ENCODE data around the gene LRRK1.

The LRRK1 gene

DNA sequence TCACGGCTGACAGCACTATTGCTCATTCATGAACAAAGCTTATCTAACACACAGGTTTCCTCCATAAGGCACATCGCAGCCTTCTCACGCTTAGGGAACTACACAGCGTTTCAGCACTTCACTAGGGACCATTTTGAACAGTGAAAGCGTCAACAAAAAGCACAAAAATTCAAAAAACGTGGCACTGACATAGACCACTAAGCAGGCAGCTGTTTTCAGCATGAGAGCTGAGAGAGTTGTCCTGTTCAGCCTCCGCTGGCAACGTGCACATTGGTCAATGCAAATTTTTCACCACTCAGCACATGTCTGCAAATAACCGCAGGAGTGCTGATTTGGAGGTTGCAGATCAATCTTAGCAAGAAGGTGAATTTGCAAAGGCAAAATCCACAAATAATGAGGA lies 109.2 kb downstream of the LRRK1 start:
- Histone ChIP-seq H2AK5ac (ENCODE audit: low read depth, low read length) (no peak overlapping the region), H3K9me3 (replicated peaks in 1 of 2; ENCODE audit: control insufficient read depth in 2 of 2, insufficient read depth in 1 of 2, low read depth in 1 of 2, low read length in 2 of 2) (no peaks in the 10 kb centered on the region), H3K18ac (ENCODE audit: low read length) (no peak overlapping the region), H2BK120ac (ENCODE audit: low read depth, low read length) (no peak overlapping the region), H4K91ac (ENCODE audit: low read depth, low read length, poor library complexity) (no peak overlapping the region), H3K9ac (ENCODE audit: low read depth, low read length, poor library complexity) (no peak overlapping the region), H2BK15ac (ENCODE audit: low read length) (no peak overlapping the region), H3K36me3 (replicated peaks in 1 of 2; ENCODE audit: control insufficient read depth in 2 of 2, insufficient read depth in 2 of 2, low read length in 2 of 2) (no peaks in the 10 kb centered on the region), H2AFZ (ENCODE audit: low read length) (no peak overlapping the region), H3K23ac (ENCODE audit: low read depth, low read length, poor library complexity) (no peak overlapping the region), H2BK12ac (ENCODE audit: low read length) (no peak overlapping the region), H3K14ac (ENCODE audit: low read length) (no peak overlapping the region), H3K4me3 (ENCODE audit: low read length in 2 of 2) (no peak overlapping the region), H3K4me1 (ENCODE audit: control insufficient read depth in 2 of 2, insufficient read depth in 1 of 2, low read depth in 1 of 2, low read length in 2 of 2) (peaks cover 2 to 15% of the 10 kb centered on the region in 2 donors), H3K79me1 (ENCODE audit: low read depth, low read length) (no peaks in the 10 kb centered on the region), H3K4ac (ENCODE audit: low read length) (no peak overlapping the region), H3K4me2 (ENCODE audit: insufficient read depth, low read length, poor library complexity, severe bottlenecking) (no peak overlapping the region), H2BK5ac (ENCODE audit: low read length) (no peak overlapping the region), H3K27me3 (ENCODE audit: control insufficient read depth in 3 of 3, insufficient read depth in 3 of 3, low read depth in 1 of 3, low read length in 3 of 3) (no peaks in the 10 kb centered on the region), H4K8ac (ENCODE audit: low read depth, low read length) (no peak overlapping the region), H3K27ac (replicated peaks; ENCODE audit: low read length) (no peak overlapping the region)
- WGBS, 2 donors (ENCODE audit: extremely low coverage in 2 of 2, insufficient read length in 2 of 2, insufficient replicate concordance in 1 of 2), result no CpG with 5 or more reads among the region's 9 CpGs
- no peak for DNase-seq (ENCODE audit: low spot score)

DNA sequence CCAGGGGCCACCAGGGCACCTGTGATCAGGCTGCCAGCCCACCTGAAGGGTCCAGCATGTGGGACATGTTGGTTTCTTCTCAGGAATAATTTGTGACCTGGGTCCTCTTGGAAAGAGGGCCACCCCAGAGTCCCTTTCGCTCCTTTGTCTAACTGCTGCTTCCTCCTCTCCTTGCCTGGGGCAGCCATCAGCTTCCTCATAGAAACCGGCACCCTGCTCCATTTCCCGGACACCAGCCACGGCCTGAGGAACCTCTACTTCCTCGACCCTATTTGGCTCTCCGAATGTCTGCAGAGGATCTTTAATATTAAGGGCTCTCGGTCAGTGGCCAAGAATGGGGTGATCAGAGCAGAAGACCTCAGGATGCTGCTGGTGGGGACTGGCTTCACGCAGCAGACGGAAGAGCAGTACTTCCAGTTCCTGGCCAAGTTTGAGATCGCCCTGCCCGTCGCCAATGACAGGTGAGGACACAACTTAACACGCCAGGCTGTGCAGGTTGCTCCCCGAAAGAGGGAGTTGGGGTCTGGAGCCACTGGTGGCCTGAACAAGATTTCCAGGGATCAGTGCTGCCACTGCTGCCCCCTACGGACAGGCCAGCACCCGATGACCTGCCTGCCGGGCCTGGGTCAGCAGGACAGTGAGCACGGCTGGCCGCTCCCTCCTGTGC lies 109.7 kb downstream of the LRRK1 start:
- DNase-seq (ENCODE audit: low spot score), result no peak
- H3K23ac ChIP-seq (ENCODE audit: low read depth, low read length, poor library complexity), result no peak overlapping the region
- no peaks in the 10 kb centered on the region for H3K79me1 ChIP-seq (ENCODE audit: low read depth, low read length)
- no peak overlapping the region for H2BK120ac ChIP-seq (ENCODE audit: low read depth, low read length)
- H3K4ac ChIP-seq (ENCODE audit: low read length), result no peak overlapping the region
- H2BK5ac ChIP-seq (ENCODE audit: low read length), result no peak overlapping the region
- no peaks in the 10 kb centered on the region for H3K9me3 ChIP-seq (replicated peaks in 1 of 2; ENCODE audit: control insufficient read depth in 2 of 2, insufficient read depth in 1 of 2, low read depth in 1 of 2, low read length in 2 of 2)
- no peaks in the 10 kb centered on the region for H3K27me3 ChIP-seq (ENCODE audit: control insufficient read depth in 3 of 3, insufficient read depth in 3 of 3, low read depth in 1 of 3, low read length in 3 of 3)
- H4K8ac ChIP-seq (ENCODE audit: low read depth, low read length), result no peak overlapping the region
- no peak overlapping the region for H3K18ac ChIP-seq (ENCODE audit: low read length)
- no peak overlapping the region for H2AK5ac ChIP-seq (ENCODE audit: low read depth, low read length)
- H3K4me2 ChIP-seq (ENCODE audit: insufficient read depth, low read length, poor library complexity, severe bottlenecking), result no peak overlapping the region
- no peak overlapping the region for H3K14ac ChIP-seq (ENCODE audit: low read length)
- H2BK15ac ChIP-seq (ENCODE audit: low read length), result no peak overlapping the region
- no peak overlapping the region for H2AFZ ChIP-seq (ENCODE audit: low read length)
- H3K4me3 ChIP-seq (ENCODE audit: low read length in 2 of 2), result no peak overlapping the region
- H3K36me3 ChIP-seq (replicated peaks in 1 of 2; ENCODE audit: control insufficient read depth in 2 of 2, insufficient read depth in 2 of 2, low read length in 2 of 2), result no peaks in the 10 kb centered on the region
- H4K91ac ChIP-seq (ENCODE audit: low read depth, low read length, poor library complexity), result no peak overlapping the region
- peaks cover 2 to 10% of the 10 kb centered on the region in 2 donors for H3K4me1 ChIP-seq (ENCODE audit: control insufficient read depth in 2 of 2, insufficient read depth in 1 of 2, low read depth in 1 of 2, low read length in 2 of 2)
- no peak overlapping the region for H3K27ac ChIP-seq (replicated peaks; ENCODE audit: low read length)
- no peak overlapping the region for H3K9ac ChIP-seq (ENCODE audit: low read depth, low read length, poor library complexity)
- WGBS, 2 donors (ENCODE audit: extremely low coverage in 2 of 2, insufficient read length in 2 of 2, insufficient replicate concordance in 1 of 2), result no CpG with 5 or more reads among the region's 19 CpGs
- no peak overlapping the region for H2BK12ac ChIP-seq (ENCODE audit: low read length)

DNA sequence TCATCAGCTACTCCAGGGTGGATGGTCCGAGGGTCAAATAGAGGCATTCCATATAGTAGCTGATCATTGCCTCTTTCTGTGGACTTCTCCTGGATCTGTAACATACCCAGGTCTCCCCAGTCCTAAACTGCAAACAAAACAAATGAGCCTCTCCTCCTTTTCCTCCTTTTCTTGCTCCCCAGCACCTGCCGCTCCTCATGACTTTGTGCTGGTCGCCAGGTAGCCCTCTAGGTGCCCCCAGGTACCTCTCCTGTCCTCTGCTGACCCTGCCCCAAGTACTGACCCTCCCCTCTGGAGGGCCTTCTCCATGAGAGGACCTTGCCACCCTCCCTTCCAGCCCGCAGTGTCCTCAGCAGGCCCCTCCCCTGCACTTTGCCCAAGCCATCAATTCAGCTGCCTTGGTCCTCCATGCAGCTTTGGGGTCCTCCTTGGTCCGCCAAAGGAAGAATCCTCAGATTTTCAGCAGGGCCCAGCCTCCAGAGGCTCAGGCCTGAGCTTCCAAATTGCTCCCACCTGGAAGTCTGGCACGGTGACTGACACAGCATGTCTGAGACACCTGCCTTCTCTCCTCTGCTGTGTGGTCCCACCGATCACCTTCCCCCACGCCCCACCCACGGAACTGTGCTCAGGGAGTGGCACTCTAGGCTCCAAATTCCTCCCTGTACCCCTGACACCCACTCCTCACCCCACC lies 111.0 kb downstream of the LRRK1 start:
- Histone ChIP-seq H3K79me1 (ENCODE audit: low read depth, low read length) (no peaks in the 10 kb centered on the region), H3K4ac (ENCODE audit: low read length) (no peak overlapping the region), H3K27me3 (ENCODE audit: control insufficient read depth in 3 of 3, insufficient read depth in 3 of 3, low read depth in 1 of 3, low read length in 3 of 3) (no peaks in the 10 kb centered on the region), H3K23ac (ENCODE audit: low read depth, low read length, poor library complexity) (no peak overlapping the region), H2AK5ac (ENCODE audit: low read depth, low read length) (no peak overlapping the region), H4K91ac (ENCODE audit: low read depth, low read length, poor library complexity) (no peak overlapping the region), H3K4me3 (ENCODE audit: low read length in 2 of 2) (no peak overlapping the region), H3K4me2 (ENCODE audit: insufficient read depth, low read length, poor library complexity, severe bottlenecking) (no peak overlapping the region), H3K18ac (ENCODE audit: low read length) (no peak overlapping the region), H3K9me3 (replicated peaks in 1 of 2; ENCODE audit: control insufficient read depth in 2 of 2, insufficient read depth in 1 of 2, low read depth in 1 of 2, low read length in 2 of 2) (peaks cover 0 to 4% of the 10 kb centered on the region in 2 donors), H3K27ac (replicated peaks; ENCODE audit: low read length) (no peak overlapping the region), H3K14ac (ENCODE audit: low read length) (no peak overlapping the region), H2BK120ac (ENCODE audit: low read depth, low read length) (peak overlapping the region; percentile 76), H2BK12ac (ENCODE audit: low read length) (no peak overlapping the region), H2BK15ac (ENCODE audit: low read length) (no peak overlapping the region), H4K8ac (ENCODE audit: low read depth, low read length) (no peak overlapping the region), H3K36me3 (replicated peaks in 1 of 2; ENCODE audit: control insufficient read depth in 2 of 2, insufficient read depth in 2 of 2, low read length in 2 of 2) (no peaks in the 10 kb centered on the region), H2AFZ (ENCODE audit: low read length) (no peak overlapping the region), H2BK5ac (ENCODE audit: low read length) (no peak overlapping the region), H3K9ac (ENCODE audit: low read depth, low read length, poor library complexity) (no peak overlapping the region), H3K4me1 (ENCODE audit: control insufficient read depth in 2 of 2, insufficient read depth in 1 of 2, low read depth in 1 of 2, low read length in 2 of 2) (peaks cover 2 to 6% of the 10 kb centered on the region in 2 donors)
- DNase-seq (ENCODE audit: low spot score), result no peak
- no CpG with 5 or more reads among the region's 9 CpGs for WGBS, 2 donors (ENCODE audit: extremely low coverage in 2 of 2, insufficient read length in 2 of 2, insufficient replicate concordance in 1 of 2)

DNA sequence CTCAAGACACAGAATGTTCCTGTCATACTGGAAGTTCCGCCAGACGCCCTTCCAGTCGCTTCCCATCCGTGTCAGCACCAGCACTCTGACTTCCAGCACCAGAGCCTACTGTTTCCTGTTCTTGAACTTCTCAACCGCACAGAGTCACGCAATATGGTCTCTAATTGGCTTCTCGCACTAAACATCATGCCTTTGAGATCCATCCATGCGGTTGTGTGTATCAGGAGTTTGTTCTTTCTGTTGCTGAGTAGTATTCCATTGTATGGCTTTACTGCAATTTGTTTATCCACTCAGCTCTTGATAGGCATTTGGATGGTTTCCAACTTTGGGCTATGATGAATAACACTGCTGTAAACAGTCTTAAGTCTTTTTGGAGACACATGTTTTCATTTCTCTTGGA lies 112.1 kb downstream of the LRRK1 start:
- Histone ChIP-seq H2BK15ac (ENCODE audit: low read length) (no peak overlapping the region), H3K27ac (replicated peaks; ENCODE audit: low read length) (no peak overlapping the region), H3K4me1 (ENCODE audit: control insufficient read depth in 2 of 2, insufficient read depth in 1 of 2, low read depth in 1 of 2, low read length in 2 of 2) (peaks cover 2 to 6% of the 10 kb centered on the region in 2 donors), H4K91ac (ENCODE audit: low read depth, low read length, poor library complexity) (no peak overlapping the region), H3K4me3 (ENCODE audit: low read length in 2 of 2) (no peak overlapping the region), H2BK5ac (ENCODE audit: low read length) (no peak overlapping the region), H2BK120ac (ENCODE audit: low read depth, low read length) (no peak overlapping the region), H3K9me3 (replicated peaks in 1 of 2; ENCODE audit: control insufficient read depth in 2 of 2, insufficient read depth in 1 of 2, low read depth in 1 of 2, low read length in 2 of 2) (peaks cover 0 to 8% of the 10 kb centered on the region in 2 donors), H3K14ac (ENCODE audit: low read length) (no peak overlapping the region), H4K8ac (ENCODE audit: low read depth, low read length) (no peak overlapping the region), H2AFZ (ENCODE audit: low read length) (no peak overlapping the region), H3K4ac (ENCODE audit: low read length) (no peak overlapping the region), H3K4me2 (ENCODE audit: insufficient read depth, low read length, poor library complexity, severe bottlenecking) (no peak overlapping the region), H3K79me1 (ENCODE audit: low read depth, low read length) (no peaks in the 10 kb centered on the region), H3K23ac (ENCODE audit: low read depth, low read length, poor library complexity) (no peak overlapping the region), H2AK5ac (ENCODE audit: low read depth, low read length) (no peak overlapping the region), H3K18ac (ENCODE audit: low read length) (no peak overlapping the region), H2BK12ac (ENCODE audit: low read length) (no peak overlapping the region), H3K27me3 (ENCODE audit: control insufficient read depth in 3 of 3, insufficient read depth in 3 of 3, low read depth in 1 of 3, low read length in 3 of 3) (no peaks in the 10 kb centered on the region), H3K9ac (ENCODE audit: low read depth, low read length, poor library complexity) (no peak overlapping the region), H3K36me3 (replicated peaks in 1 of 2; ENCODE audit: control insufficient read depth in 2 of 2, insufficient read depth in 2 of 2, low read length in 2 of 2) (no peaks in the 10 kb centered on the region)
- DNase-seq (ENCODE audit: low spot score), result no peak
- WGBS, 2 donors (ENCODE audit: extremely low coverage in 2 of 2, insufficient read length in 2 of 2, insufficient replicate concordance in 1 of 2), result no CpG with 5 or more reads among the region's 8 CpGs

All from neuronal stem cell (in vitro differentiated cells).